Suprapubic skin (tissue), 4 donors: Measurements from ENCODE around the gene PIGR.

ENCODE experiments used
- POLR2A ChIP-seq, 2 donors: fragments of 450-650 bp; IDR thresholded peaks; one replicate each; pipeline ENCODE4 v1.6.1; 2017; ENCODE audit warnings: antibody characterized with exemption in 2 of 2, mild to moderate bottlenecking in 2 of 2, moderate library complexity in 2 of 2
- POLR2AphosphoS5 ChIP-seq, 3 donors: sonication (generic); formaldehyde crosslinking; IDR thresholded peaks; one replicate each; pipeline ENCODE4 v1.6.1; 2017; ENCODE audit warnings: antibody characterized with exemption in 3 of 3
- TF ChIP-seq, protein P1 (sequence below), 2 donors: fragments of 200-600 bp in 1 of 2; fragments of 450-650 bp in 1 of 2; sonication (generic) in 1 of 2; IDR thresholded peaks; one replicate each; pipeline ENCODE4 v1.5.1; 2016 to 2019; ENCODE audit warnings: antibody characterized with exemption in 2 of 2, mild to moderate bottlenecking in 1 of 2, moderate library complexity in 1 of 2

DNA sequence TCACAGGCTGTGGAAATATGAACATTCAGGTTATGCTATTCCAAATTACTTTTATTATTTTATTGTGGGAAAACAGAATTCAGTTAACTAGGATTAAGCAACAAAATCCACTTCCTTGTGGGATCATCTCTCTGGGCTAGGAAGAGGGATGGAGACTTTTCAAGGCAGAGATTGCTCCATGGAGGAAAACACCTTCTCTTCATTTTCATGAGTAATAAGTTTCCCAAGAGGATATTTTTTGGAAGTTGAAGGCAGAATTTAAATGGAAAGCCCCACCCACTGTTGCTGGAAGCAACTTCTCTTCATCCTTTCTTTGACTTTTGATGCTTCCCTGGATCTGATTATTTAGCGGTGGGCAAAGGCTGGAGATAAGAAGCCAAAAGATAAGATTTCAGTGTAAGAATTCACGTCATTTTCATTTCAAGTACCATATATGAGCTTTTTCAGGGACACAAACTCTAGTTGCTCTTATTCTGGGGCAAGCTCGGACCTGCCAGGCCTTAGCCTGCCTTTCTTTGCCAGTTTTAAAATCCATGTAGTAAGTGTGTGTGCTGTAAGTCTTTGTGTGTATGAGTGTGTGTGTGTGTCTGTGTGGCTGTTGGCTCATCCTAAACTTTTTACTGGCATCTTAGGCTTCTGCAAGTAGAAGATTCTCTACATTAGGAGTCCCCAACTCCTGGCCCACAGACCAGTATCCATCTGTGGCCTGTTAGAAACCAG lies 60.8 kb downstream of the PIGR start:
- TF ChIP-seq, protein P1, sequence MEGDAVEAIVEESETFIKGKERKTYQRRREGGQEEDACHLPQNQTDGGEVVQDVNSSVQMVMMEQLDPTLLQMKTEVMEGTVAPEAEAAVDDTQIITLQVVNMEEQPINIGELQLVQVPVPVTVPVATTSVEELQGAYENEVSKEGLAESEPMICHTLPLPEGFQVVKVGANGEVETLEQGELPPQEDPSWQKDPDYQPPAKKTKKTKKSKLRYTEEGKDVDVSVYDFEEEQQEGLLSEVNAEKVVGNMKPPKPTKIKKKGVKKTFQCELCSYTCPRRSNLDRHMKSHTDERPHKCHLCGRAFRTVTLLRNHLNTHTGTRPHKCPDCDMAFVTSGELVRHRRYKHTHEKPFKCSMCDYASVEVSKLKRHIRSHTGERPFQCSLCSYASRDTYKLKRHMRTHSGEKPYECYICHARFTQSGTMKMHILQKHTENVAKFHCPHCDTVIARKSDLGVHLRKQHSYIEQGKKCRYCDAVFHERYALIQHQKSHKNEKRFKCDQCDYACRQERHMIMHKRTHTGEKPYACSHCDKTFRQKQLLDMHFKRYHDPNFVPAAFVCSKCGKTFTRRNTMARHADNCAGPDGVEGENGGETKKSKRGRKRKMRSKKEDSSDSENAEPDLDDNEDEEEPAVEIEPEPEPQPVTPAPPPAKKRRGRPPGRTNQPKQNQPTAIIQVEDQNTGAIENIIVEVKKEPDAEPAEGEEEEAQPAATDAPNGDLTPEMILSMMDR (IDR thresholded peaks at IDR 0.05) = no peak
- TF ChIP-seq POLR2AphosphoS5 (IDR thresholded peaks at IDR 0.05) = no peak
- no peak for TF ChIP-seq POLR2A (IDR thresholded peaks at IDR 0.05)
